Left forelimb (tissue), 1 donor: Measurements from ENCODE around the gene SNAI3.
"Not testable (repeated sequence)": the region's sequence is repeated elsewhere in the genome, so short reads cannot be mapped to it uniquely, and the experiment has no call there.

Experiments
- DNase-seq: peaks from one replicate; pipeline ENCODE4 v3.0.0-alpha.2; 2018; ENCODE audit warnings: low spot score

SNAI3 gene

GRCh38 chr16:88669493-88669892 is 16.8 kb downstream of the SNAI3 start:
- DNase-seq = not testable (repeated sequence)

GRCh38 chr16:88667461-88667860 is 18.8 kb downstream of the SNAI3 start:
- no peak for DNase-seq

- DNase-seq = no peak
These were observed 20.7 kb downstream of the SNAI3 start for GRCh38 chr16:88665570-88665969.

GRCh38 chr16:88665148-88665547 is 21.2 kb downstream of the SNAI3 start:
- DNase-seq = no peak

- peak; percentile 97 for DNase-seq
These were observed 23.3 kb downstream of the SNAI3 start, which contains the start of gene MVD for GRCh38 chr16:88662843-88663606. Gene MVD, minus strand, starts transcription at chr16:88663091. Its CDS starts 11 bp downstream, at chr16:88663080.

- DNase-seq = no peak
These were observed 24.0 kb downstream of the SNAI3 start for GRCh38 chr16:88662222-88662842.

GRCh38 chr16:88661468-88661867 is 24.8 kb downstream of the SNAI3 start:
- DNase-seq = no peak

- no peak for DNase-seq
These were observed 27.1 kb downstream of the SNAI3 start for GRCh38 chr16:88659160-88659559.

- DNase-seq = no peak
These were observed 27.6 kb downstream of the SNAI3 start for GRCh38 chr16:88658714-88659113.

- DNase-seq = no peak
These were observed 28.9 kb downstream of the SNAI3 start for GRCh38 chr16:88657371-88657770.

- no peak for DNase-seq
These were observed 29.9 kb downstream of the SNAI3 start for GRCh38 chr16:88656291-88656980.

- no peak for DNase-seq
These were observed 30.5 kb downstream of the SNAI3 start for GRCh38 chr16:88655733-88656281.

GRCh38 chr16:88655053-88655732 is 31.1 kb downstream of the SNAI3 start:
- no peak for DNase-seq

- no peak for DNase-seq
These were observed 31.8 kb downstream of the SNAI3 start for GRCh38 chr16:88654363-88655052.

GRCh38 chr16:88653596-88654362 is 32.5 kb downstream of the SNAI3 start:
- no peak for DNase-seq

- no peak for DNase-seq
These were observed 33.2 kb downstream of the SNAI3 start for GRCh38 chr16:88653101-88653500.

- no peak for DNase-seq
These were observed 33.6 kb downstream of the SNAI3 start for GRCh38 chr16:88652762-88653063.

GRCh38 chr16:88651989-88652761 is 34.1 kb downstream of the SNAI3 start:
- no peak for DNase-seq

GRCh38 chr16:88651276-88651988 is 34.9 kb downstream of the SNAI3 start:
- DNase-seq = no peak
